8988T (cell line): ENCODE results near the gene TNS1.
A peak's percentile ranks its signal among the peaks of the same experiment; 100 is the strongest.
"Not testable (repeated sequence)": the region's sequence is repeated elsewhere in the genome, so short reads cannot be mapped to it uniquely, and the experiment has no call there.

Experiments
- DNase-seq: peaks from one replicate; pipeline ENCODE4 v3.0.0; 2011

The TNS1 gene

DNA sequence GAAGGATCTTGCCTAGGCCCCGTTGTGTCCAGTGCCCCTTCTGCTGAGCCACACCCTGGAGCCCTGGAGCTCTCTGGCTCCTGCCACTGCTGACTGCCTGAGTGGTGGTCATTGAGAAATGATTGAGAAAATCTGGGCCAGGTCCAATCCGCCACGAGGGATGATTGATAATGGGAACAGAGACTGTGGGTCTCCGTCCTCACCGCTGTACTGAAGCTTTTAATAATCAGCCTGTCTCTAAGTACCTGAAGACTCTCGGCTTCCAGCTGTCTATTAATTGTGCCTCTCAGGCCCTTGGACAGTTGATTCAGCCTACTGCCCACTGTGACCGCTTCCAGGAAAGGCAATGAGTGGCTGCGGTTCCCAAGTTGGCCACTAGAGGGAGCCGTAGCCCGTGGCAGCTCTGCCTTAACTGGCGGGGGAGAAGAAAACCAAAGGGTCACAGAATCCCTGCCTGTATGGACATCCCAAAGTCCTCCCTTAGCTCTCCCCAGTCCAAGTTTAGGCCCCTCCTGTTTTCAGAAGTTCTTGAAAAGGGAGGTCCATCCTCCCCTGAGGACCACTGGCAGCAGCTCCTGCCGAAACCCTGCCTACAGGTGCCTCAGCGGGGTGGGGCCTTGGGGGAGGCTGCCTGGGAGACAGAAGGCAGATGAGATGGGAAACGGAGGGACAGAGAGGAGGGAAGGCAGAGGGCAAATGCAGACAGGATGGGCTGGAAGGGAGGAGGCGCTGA, 213.6 kb downstream of the TNS1 start:
- DNase-seq = peak; percentile 68

DNA sequence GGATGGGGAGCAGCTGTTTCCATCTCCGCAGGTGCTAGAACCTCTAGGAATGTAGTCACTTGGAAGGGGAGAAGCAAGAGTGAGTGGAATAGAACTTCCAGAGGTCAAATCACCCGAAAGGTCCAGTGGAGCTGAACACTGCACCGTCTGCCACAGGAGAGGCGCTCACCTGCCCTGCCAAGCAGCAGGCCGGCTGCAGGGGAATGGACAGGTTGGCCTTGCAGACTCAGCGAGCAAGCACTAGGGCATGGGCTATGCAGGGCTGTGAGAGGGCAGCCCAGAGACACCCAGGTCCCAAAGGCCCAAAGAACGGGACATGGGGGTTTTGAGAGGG, 214.2 kb downstream of the TNS1 start:
- no peak for DNase-seq

DNA sequence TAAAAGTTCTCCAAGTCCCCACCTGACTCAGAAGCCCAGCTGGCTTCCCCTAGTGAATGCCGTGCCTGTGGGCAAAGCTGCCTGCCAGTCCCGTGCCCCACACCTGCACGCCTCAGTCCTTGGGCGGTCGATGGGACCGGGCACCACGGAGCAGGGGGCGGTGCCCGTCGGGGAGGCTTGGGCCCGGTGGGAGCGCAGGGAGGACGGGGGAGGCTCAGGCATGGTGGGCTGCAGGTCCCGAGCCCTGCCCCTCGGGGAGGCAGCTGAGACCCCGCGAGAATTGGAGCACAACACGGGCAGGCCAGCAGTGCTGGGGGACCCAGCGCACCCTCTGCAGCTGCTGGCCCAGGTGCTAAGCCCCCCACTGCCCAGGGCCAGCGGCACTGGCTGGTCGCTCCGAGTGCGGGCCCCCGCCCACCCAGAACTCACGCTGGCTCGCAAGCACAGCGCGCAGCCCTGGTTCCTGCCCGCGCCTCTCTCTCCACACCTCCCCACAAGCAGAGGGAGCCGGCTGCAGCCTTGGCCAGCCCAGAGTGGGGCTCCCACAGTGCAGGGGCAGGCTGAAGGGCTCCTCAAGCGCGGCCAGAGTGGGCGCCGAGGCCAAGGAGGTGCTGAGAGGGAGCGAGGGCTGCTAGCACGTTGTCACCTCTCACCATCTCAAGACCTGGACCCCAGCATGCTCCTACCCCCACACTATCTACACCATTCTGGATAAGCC, 215.5 kb downstream of the TNS1 start:
- DNase-seq = no peak

DNA sequence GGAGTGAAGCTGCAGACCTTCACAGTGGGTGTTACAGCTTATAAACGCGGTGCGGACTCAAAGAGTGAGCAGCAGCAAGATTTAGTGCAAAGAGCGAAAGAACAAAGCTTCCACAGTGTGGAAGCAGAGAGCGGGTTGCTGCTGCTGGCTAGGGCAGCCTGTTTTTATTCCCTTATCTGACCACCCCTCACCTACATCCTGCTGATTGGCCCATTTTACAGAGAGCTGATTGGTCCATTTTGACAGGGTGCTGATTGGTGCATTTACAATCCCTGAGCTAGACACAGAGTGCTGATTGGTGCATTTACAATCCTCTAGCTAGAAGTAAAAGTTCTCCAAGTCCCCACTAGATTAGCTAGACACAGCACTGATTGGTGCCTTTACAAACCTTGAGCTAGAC, 216.2 kb downstream of the TNS1 start:
- DNase-seq = not testable (repeated sequence)

DNA sequence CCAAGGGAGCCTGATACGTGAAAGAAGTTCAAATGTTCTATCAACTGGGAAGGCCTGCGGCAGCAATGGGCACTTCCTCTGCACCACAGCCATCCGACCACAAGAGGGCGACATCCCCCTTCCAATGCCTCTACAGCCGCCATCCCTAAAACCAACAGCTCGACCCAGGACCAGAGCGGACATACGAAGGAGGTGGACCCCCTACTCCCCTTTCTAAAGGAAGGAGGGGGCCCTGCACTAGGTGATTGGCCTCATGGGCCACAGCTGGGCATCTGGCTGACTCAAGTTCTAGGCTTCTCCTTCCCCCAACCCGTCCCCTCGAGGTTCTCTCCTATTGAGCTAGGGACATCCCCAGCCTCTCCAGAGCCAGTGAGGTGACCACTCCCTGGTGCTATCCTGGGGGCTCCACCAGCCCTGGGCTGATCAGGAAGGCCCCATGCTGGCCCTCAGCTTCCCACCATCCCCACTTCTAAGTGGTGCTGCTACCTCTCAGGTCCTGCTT, 217.2 kb downstream of the TNS1 start:
- peak; percentile 88 for DNase-seq

DNA sequence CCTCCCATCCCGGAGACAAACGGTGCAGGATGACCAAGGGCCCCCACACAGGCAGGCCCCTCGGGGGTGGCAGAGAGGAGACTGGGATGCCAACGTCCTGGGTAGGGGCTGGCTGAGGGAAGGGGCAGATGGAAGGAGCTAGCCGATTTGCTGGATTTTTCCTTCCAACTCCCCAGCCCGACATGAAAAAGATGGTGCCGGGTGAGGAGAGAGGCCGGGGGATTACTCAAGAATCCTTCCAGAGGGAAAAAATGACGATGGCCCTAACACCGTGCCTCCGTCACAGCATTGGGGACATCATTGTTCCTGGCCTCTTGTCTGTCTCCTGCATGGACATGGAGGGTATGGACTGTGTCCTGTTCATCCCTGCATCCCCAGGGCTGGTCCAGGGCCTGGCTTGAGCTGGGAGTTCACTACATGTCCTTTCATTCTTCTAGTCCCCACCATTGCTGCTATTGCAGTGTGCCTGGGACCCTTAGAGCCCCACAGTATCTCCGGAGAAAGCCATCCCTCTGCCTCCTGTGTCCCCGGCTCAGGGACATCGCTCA, 217.7 kb downstream of the TNS1 start:
- DNase-seq = no peak

DNA sequence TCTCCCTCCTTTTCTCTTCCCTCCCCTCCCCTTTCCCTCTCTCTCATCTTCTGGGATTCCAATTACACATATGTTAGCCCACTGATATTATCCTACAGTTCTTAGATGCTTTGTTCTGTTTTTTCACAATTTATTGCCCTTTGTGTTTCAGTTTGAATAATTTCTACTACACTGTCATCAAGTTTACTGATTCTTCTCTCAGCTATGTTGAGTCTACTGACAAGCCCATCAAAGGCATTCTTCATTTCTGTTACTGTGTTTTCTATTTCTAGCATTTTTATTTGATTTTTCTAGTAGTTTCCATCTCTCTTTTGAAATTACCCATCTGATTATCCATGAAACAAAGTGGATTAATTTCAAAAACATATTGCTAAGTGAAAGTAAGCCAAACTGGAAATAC, 219.6 kb downstream of the TNS1 start:
- DNase-seq = no peak

DNA sequence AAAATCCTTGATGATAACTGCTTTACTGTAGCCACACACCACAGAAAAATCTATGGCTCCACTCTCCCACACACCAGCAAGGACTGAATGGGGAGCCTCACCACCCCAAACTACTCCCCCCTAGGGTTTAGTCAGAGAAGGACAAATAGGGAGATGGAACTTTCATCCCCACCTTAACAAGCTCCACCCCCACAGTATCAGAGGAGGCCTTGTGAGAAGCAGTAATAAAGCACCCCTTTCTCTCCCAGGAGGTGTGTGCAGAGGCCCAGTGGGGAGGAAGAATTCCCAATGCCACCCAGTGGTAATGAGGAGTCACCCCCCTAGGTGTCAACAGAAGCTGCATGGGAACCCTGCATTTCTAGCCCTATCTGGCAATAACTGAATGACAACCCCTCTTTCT, 224.9 kb downstream of the TNS1 start:
- DNase-seq = no peak

DNA sequence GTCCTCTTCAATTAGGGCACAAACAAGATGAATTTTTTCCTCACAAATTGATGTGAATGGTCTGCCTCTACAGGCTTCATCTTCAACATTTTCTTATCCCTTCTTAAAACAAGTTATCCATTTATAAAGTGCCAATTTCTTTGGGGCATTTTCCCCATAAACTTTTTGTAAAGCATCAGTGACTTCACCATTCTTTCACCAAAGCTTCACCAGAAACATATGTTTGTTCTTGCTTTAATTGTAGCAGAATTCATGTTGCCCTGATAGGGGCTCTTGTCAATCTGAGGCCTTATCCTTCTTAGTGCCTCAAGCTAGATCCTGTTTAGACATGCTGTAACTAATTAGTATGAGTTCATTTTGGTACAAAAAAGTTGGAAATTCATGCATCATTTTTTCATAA, 226.2 kb downstream of the TNS1 start:
- DNase-seq = no peak

DNA sequence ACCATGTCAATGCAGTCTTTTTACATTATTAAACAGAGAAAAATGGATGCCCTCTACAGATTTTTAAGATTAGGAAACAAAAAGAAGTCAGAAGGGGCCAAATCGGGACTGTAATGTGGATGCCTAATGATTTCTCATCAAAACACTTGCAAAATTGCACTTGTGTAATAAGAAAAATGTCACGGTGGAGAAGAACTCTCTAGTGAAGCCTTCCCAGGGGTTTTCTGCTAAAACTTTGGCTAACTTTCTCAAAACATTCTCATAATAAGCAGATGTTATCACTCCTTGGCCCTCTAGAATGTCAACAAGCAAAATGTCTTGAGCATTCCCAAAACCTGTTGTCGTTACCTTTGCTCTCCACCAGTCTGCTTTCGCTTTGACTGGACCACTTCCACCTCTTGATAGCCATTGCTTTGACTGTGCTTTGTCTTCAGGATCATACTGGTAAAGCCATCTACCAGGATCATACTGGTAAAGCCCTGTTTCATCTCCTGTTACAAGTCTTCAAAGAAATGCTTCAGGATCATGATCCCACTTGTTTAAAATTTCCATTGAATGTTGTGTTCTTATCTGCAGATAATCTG, 226.8 kb downstream of the TNS1 start:
- no peak for DNase-seq

DNA sequence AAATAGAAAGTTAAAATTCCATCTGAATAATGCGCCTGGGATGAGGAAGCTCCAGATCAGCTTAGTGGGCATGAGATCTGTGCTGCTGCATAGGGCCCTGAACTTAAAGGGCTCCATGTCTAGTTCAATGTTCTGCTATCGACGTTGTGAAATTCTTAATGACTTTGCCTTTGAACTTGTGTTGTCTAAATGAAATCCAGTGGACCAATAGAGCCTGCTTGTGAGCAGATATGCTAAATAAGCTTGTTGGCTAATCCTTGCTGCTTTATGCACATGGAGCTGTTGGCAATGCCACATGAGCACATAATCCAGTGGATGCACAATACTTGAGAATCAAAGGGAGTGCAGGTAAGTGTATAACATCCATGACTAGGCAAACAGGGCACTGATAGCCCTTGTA, 228.6 kb downstream of the TNS1 start:
- DNase-seq = no peak

DNA sequence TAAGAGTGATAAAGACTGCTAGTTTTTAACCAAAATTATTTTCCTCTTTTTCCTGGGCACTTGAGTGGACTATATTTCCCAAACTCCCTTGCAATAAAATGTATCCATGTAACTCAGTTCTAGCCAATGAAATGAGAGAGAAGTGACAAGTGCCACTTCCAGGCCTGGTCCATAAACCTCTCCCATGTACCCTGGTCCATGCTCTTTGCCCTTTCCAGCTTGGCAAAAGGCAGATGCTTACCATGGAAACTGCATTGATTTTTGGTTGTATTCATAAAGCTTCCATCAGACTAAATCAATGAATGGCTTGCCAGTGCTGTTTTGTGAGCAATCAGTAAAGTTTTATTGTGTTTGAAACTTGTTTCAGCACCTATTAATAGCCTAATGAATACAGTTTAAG, 229.3 kb downstream of the TNS1 start:
- no peak for DNase-seq

DNA sequence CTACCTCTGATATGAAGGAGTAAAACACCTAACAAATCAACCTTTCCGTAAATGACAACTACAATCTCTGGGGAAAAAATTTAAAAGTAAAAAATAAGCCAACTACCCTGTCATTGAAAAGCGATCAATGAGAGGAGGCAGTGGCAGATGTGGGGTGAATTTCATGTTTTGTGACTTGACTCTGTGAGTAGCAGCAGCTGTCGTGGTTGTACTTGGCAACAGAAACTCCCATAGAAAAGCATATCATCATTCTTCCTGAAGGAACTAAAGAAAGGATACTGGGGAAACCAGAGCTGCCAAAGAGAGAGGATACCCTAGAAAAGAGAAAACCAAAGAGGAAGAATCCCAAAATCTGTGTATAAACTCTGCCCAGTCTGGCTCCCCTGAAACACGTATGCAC, 236.4 kb downstream of the TNS1 start:
- DNase-seq = no peak

DNA sequence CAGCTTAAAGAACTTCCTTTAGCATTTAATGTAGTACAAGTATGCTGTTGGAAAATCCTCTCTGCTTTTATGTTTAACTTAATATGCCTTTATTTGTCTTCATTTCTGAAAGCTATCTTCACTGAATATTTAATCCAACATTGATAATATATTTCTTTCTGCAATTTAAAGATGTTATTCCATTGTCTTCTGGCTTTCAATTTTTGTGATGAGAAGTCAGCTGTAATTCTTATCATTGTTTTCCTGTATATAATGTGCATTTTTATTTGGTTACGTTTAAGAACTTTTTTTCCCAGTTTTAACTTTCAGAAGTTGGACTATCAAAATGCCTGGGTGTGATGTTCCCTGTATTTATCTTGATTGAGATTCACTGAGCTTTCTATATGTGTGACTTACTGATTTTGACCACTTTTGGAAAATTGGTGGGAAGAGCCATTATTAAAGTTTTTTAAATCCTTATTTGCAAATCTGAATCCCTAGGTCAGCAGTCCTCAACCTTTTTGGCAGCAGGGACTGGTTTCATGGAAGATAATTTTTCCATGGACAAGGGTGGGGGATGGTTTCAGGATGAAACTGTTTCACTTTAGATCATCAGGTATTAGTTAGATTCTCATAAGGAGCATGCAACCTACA, 241.0 kb downstream of the TNS1 start:
- DNase-seq = no peak

DNA sequence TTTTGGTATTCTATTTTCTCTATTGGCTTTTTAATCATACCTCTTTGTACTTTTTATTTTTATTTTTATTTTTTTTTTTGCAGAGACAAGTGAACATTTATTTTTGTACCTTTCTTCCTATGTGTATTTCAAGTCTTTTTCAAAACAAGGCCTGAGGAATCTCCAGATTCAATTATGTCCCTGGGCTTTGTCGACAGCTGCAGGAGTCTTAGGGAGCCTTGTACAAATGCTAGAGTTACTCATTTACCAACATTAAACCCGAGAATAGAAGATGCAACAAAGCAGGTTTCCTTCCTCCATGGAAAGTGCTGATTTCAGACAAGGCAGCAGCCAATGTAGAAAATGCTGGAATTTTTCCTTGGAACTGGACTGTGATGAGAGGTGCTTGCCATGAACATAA, 242.8 kb downstream of the TNS1 start:
- no peak for DNase-seq

DNA sequence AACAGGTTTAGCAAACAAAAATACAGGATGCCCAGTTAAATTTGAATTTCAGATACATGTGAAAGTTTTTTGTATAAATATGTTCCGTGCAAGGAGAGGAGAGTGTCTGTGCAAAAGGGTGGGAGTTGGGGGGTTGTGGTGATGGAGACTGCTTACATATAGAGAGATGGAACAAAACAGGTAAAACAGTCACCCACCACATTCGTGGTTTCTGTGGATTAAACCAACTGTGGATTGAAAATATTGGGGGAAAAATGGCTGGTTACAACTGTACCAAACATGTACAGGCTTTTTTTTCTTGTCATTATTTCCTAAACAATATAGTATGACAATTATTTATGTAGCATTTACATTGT, 245.7 kb downstream of the TNS1 start:
- DNase-seq = no peak

DNA sequence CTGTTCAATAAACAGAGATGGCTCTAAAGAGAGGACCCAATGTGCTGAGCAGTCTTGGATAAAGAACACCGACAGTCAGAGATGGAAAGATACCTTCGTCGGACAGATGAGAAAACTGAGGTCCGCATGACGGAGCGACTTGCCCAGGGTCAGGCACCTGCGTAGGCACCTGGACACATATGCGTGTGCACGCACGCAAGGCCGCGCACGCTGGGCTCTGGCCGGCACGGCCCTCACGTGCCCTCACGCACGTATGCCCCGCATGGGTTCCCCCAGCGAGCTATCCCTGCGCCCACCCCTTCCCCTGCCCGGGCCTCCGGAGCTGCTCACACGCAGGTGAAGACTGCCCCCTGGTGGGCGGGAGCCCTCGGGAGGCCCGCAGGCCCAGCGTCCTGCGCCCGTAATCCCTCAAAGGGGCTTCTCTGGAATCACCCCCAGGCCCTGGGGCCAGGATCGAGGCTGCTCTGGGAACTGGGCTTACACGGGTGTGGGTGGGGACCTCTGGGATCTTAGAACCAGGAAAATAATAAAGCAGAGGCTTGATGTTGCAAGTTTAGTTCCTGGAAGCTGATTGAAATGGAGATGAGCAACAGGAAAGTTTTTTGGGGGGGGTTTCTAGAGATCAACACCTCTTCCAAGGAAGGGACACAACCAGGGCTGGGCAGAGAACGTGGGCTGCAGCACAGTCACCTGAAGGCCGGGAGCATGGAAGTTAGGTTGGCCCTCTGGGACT, 246.3 kb downstream of the TNS1 start:
- DNase-seq = peak; percentile 85

DNA sequence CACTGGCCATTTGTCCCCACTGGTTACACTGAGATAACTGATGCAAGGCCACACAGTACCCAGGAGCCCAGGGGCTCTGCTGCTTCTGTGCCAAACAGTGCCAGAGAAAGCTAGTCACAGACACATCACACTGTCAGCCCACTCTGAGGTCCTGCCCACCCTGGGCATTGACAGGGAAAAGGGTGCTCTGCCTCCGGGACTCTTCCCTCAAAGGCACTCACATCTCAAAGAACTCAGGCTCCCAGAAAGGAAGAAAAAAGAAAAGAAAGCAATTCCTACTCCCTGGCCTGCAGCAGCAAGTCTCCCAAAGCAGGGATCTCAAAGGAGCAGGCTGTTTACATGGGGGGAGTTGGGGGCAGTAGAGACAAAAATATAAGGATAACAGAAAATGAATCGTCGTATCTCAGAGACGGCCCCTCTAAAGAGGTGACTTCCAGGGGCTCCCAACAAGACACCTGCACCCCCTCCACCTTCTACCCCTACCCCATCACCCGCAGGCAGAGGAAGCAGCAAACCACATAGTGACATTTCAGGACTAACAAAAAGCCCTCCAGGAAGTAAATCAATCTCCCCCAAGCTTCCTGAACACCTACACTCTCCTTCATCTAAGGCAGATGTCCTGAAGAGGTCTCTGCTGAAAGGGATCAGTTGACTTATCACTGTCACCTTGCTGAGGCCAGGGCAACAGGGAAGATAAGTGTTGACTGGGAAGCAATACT, 247.6 kb downstream of the TNS1 start:
- no peak for DNase-seq

DNA sequence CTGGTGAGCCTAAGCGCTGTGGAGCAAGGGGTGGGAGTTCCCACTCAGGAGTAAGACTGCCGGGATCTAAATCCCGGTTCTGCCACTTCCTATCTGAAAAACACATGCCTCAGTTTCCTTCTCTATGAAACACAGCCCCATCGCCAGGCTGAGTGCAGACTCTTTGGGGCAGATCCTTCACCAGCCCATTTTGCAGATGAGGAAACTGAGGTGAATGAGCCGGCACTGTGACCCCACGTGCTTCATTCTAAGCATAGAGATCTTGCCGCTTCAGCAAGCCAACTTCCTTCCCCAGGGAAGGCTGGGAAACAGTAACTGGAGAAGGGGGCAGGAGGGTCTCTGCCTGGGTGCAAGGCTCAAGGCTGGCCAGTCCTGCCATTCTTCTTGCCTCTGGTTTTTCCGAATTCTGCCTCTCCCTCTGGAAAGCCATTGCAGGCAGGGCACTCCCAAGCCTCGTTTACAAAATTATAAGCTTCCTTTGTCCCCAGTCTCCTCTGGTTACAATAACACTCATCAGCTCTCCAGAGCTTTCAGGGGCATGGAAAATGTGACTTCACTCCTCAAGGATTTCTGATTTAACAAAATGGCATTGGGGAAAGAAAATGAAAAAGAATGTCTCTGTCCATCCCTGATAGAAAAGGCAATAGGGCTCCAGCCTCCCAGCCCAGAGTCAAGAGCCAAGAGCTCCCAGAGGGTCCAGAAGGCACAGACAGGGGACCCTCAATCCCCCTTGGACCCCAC, 249.2 kb downstream of the TNS1 start:
- no peak for DNase-seq

DNA sequence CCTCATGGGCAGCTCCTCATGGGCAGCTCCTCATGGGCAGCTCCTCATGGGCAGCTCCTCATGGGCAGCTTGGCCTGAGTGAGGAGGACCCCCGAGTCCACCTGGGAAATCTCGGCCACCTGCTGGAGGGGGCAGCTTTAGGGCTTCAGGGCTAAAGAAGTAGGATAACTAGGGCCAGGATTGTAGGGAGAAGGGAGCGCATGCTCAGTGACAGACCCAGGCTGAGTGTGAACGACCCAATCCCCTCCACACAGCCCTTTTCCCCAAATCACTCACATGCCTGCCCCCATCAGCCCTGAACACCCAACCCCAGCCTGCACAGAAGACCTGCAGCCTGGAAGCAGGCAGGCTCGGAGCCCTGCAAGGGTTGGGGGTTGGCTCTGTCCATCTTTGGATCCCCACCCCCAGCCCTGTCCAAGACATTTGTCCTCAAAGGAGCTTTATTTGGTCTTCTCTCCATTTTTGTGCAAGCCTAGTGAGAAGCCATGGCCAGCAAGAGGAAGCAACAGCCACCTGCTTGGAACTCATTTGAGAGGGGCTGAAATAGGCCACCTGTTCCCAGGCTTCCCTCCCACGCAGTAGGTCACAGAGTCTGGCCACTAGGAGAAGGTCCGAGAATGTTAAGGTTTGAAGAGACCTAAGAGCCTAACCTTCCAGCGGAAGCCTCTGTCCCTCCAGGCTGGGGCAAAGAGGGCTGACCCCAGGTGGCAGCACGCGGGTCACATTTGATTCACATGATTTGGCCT, 249.9 kb downstream of the TNS1 start:
- no peak for DNase-seq

DNA sequence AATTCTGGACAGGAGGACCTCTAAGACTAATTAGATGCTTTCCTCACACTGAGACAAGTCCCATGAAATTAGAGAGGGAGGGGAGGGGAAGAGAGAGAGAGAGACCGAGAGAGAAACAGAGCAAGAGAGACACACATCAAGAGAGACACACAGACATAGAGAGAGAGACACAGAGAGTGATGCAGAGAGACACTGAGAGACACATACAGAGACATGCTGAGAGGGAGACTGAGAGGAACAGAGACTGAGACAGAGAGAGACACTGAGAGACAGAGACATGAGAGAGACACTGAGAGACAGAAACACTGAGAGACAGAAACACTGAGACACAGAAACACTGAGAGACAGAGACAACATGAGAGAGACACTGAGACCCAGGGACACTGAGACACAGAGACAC, 250.8 kb downstream of the TNS1 start:
- no peak for DNase-seq
